Neuronal stem cell (in vitro differentiated cells): ENCODE results near the gene TMEM271.

Experiments used
- DNase-seq: peaks from one replicate; pipeline ENCODE4 v3.0.0-alpha.2; 2013; ENCODE audit warnings: low spot score
- H2AFZ ChIP-seq: one replicate; pipeline ENCODE4 v1.6.1; 2013; ENCODE audit warnings: mild to moderate bottlenecking, low read length, inconsistent platforms
- H2AK5ac ChIP-seq: 2 replicates; pipeline ENCODE4 v1.6.1; 2013; ENCODE audit warnings: low read depth, mild to moderate bottlenecking, inconsistent platforms, low read length, moderate library complexity, mixed read lengths
- H2BK120ac ChIP-seq: 2 replicates; pipeline ENCODE4 v1.6.1; 2013; ENCODE audit warnings: low read depth, mild to moderate bottlenecking, inconsistent platforms, low read length, moderate library complexity, mixed read lengths
- H2BK12ac ChIP-seq: one replicate; pipeline ENCODE4 v1.6.1; 2013; ENCODE audit warnings: low read length, inconsistent platforms
- H2BK15ac ChIP-seq: 2 replicates; pipeline ENCODE4 v1.6.1; 2013; ENCODE audit warnings: mild to moderate bottlenecking, low read length, inconsistent platforms, mixed read lengths
- H2BK5ac ChIP-seq: one replicate; pipeline ENCODE4 v1.6.1; 2013; ENCODE audit warnings: inconsistent platforms, mild to moderate bottlenecking, low read length, moderate library complexity
- H3K14ac ChIP-seq: one replicate; pipeline ENCODE4 v1.6.1; 2013; ENCODE audit warnings: low read length, inconsistent platforms
- H3K18ac ChIP-seq: 2 replicates; pipeline ENCODE4 v1.6.1; 2013; ENCODE audit warnings: low read length, inconsistent platforms
- H3K23ac ChIP-seq: 2 replicates; pipeline ENCODE4 v1.6.1; 2013; ENCODE audit warnings: low read depth, mild to moderate bottlenecking, mixed read lengths, low read length, inconsistent platforms; ENCODE audit not compliant: poor library complexity
- H3K27ac ChIP-seq: replicated peaks from 3 replicates; pipeline ENCODE4 v1.5.1; 2013; ENCODE audit warnings: low read length, inconsistent platforms
- H3K27me3 ChIP-seq, 3 experiments: 2 replicates each; pipeline ENCODE4 v1.6.1; 2013; ENCODE audit warnings: low read length in 3 of 3, mild to moderate bottlenecking in 2 of 3, inconsistent platforms in 1 of 3, low read depth in 1 of 3, mixed read lengths in 1 of 3, moderate library complexity in 1 of 3; ENCODE audit not compliant: control insufficient read depth in 3 of 3, insufficient read depth in 3 of 3
- H3K36me3 ChIP-seq, 2 donors: replicated peaks in 1 of 2; 2 replicates each; pipeline ENCODE4 v1.6.1; 2013; ENCODE audit warnings: low read length in 2 of 2; ENCODE audit not compliant: control insufficient read depth in 2 of 2, insufficient read depth in 2 of 2
- H3K4ac ChIP-seq: 2 replicates; pipeline ENCODE4 v1.6.1; 2013; ENCODE audit warnings: inconsistent platforms, mild to moderate bottlenecking, low read length, moderate library complexity
- H3K4me1 ChIP-seq, 2 donors: 1 replicate in 1 of 2; 2 replicates in 1 of 2; pipeline ENCODE4 v1.6.1; 2013; ENCODE audit warnings: low read length in 2 of 2, low read depth in 1 of 2; ENCODE audit not compliant: control insufficient read depth in 2 of 2, insufficient read depth in 1 of 2
- H3K4me2 ChIP-seq: one replicate; pipeline ENCODE4 v1.6.1; 2013; ENCODE audit warnings: mild to moderate bottlenecking, low read length, inconsistent platforms; ENCODE audit not compliant: insufficient read depth, poor library complexity, severe bottlenecking
- H3K4me3 ChIP-seq, 2 donors: 2 replicates each; pipeline ENCODE4 v1.5.1; 2013; ENCODE audit warnings: low read length in 2 of 2, mild to moderate bottlenecking in 2 of 2, inconsistent platforms in 1 of 2, moderate library complexity in 1 of 2
- H3K79me1 ChIP-seq: one replicate; pipeline ENCODE4 v1.6.1; 2013; ENCODE audit warnings: low read depth, mild to moderate bottlenecking, inconsistent platforms, low read length, moderate library complexity
- H3K9ac ChIP-seq: one replicate; pipeline ENCODE4 v1.6.1; 2013; ENCODE audit warnings: mild to moderate bottlenecking, low read depth, low read length, inconsistent platforms; ENCODE audit not compliant: poor library complexity
- H3K9me3 ChIP-seq, 2 donors: replicated peaks in 1 of 2; 2 replicates each; pipeline versions ENCODE3 to v1.6.1; 2013; ENCODE audit warnings: low read length in 2 of 2, mild to moderate bottlenecking in 2 of 2, inconsistent platforms in 1 of 2, low read depth in 1 of 2, mixed read lengths in 1 of 2, moderate library complexity in 1 of 2; ENCODE audit not compliant: control insufficient read depth in 2 of 2, insufficient read depth in 1 of 2
- H4K8ac ChIP-seq: one replicate; pipeline ENCODE4 v1.6.1; 2013; ENCODE audit warnings: low read depth, mild to moderate bottlenecking, inconsistent platforms, low read length, moderate library complexity
- H4K91ac ChIP-seq: one replicate; pipeline ENCODE4 v1.6.1; 2013; ENCODE audit warnings: low read length, low read depth, mild to moderate bottlenecking, inconsistent platforms; ENCODE audit not compliant: poor library complexity
- WGBS, 2 donors: extraction: QIAGEN DNeasy Blood & Tissue Kit; methylation state at CpG; one replicate each; pipeline ENCODE4 v1.1.7; 2013; ENCODE audit warnings: missing lambda C conversion rate in 2 of 2, mixed read lengths in 1 of 2; ENCODE audit not compliant: insufficient read length in 2 of 2, insufficient replicate concordance in 1 of 2; ENCODE audit errors: extremely low coverage in 2 of 2; 5-methylcytosine and 5-hydroxymethylcytosine counted together

Gene TMEM271

GRCh38 chr4:612749-613125 is 36.6 kb upstream of the TMEM271 start:
- Histone ChIP-seq H3K36me3 (no peaks in the 10 kb centered on the region), H3K14ac (peak overlapping the region; percentile 56), H4K91ac (no peak overlapping the region), H3K79me1 (no peaks in the 10 kb centered on the region), H3K4ac (no peak overlapping the region), H3K4me3 (no peak overlapping the region), H3K4me2 (no peak overlapping the region), H2AK5ac (peak overlapping the region; percentile 11), H2AFZ (no peak overlapping the region), H3K23ac (peak overlapping the region; percentile 90), H2BK5ac (peak overlapping the region; percentile 45), H2BK120ac (no peak overlapping the region), H2BK12ac (no peak overlapping the region), H3K27me3 (peaks cover 0 to 6% (median 0%) of the 10 kb centered on the region in 3 experiments), H4K8ac (no peak overlapping the region), H3K9ac (no peak overlapping the region), H3K4me1 (no peaks in the 10 kb centered on the region), H2BK15ac (no peak overlapping the region), H3K27ac (no peak overlapping the region), H3K18ac (peak overlapping the region; percentile 50), H3K9me3 (peaks cover 0 to 7% of the 10 kb centered on the region in 2 donors)
- DNase-seq: no peak
- no CpG with 5 or more reads among the region's 7 CpGs for WGBS, 2 donors

GRCh38 chr4:612052-612748 is 36.1 kb upstream of the TMEM271 start:
- WGBS, 2 donors: no CpG with 5 or more reads among the region's 22 CpGs

GRCh38 chr4:610411-611261 is 34.5 kb upstream of the TMEM271 start:
- Histone ChIP-seq H4K8ac (no peak overlapping the region), H3K9me3 (peaks cover 0 to 7% of the 10 kb centered on the region in 2 donors), H3K18ac (peak overlapping the region; percentile 33), H2BK15ac (no peak overlapping the region), H3K9ac (peak overlapping the region; percentile 55), H3K4me3 (no peak overlapping the region), H2BK5ac (no peak overlapping the region), H4K91ac (no peak overlapping the region), H3K4me2 (no peak overlapping the region), H2BK12ac (no peak overlapping the region), H3K4ac (no peak overlapping the region), H3K27me3 (peaks cover 0 to 6% (median 0%) of the 10 kb centered on the region in 3 experiments), H3K27ac (no peak overlapping the region), H3K36me3 (no peaks in the 10 kb centered on the region), H2AK5ac (no peak overlapping the region), H3K4me1 (no peaks in the 10 kb centered on the region), H2AFZ (no peak overlapping the region), H2BK120ac (no peak overlapping the region), H3K23ac (no peak overlapping the region), H3K14ac (peak overlapping the region; percentile 75), H3K79me1 (no peaks in the 10 kb centered on the region)
- no CpG with 5 or more reads among the region's 10 CpGs for WGBS, 2 donors
- no peak for DNase-seq

More at GRCh38 chr4:612052-612748, 36.1 kb upstream of the TMEM271 start:
- H3K18ac ChIP-seq: peak overlapping the region; percentile 51
- H2AK5ac ChIP-seq: peak overlapping the region; percentile 11
- H4K8ac ChIP-seq: no peak overlapping the region
- H2BK5ac ChIP-seq: peak overlapping the region; percentile 45
- no peak overlapping the region for H3K27ac ChIP-seq
- no peak overlapping the region for H3K23ac ChIP-seq
- H3K27me3 ChIP-seq: peaks cover 0 to 6% (median 0%) of the 10 kb centered on the region in 3 experiments
- H3K4me2 ChIP-seq: no peak overlapping the region
- no peaks in the 10 kb centered on the region for H3K79me1 ChIP-seq
- H3K4ac ChIP-seq: no peak overlapping the region
- no peak overlapping the region for H2AFZ ChIP-seq
- H3K9me3 ChIP-seq: peaks cover 0 to 7% of the 10 kb centered on the region in 2 donors
- no peak for DNase-seq
- no peak overlapping the region for H3K9ac ChIP-seq
- H3K36me3 ChIP-seq: no peaks in the 10 kb centered on the region
- no peak overlapping the region for H2BK15ac ChIP-seq
- H2BK120ac ChIP-seq: no peak overlapping the region
- no peak overlapping the region for H4K91ac ChIP-seq
- no peak overlapping the region for H3K4me3 ChIP-seq
- peak overlapping the region; percentile 56 for H3K14ac ChIP-seq
- no peak overlapping the region for H2BK12ac ChIP-seq
- no peaks in the 10 kb centered on the region for H3K4me1 ChIP-seq
